OCI-LY3 (cell line): ENCODE results near the gene AQP1.

Experiments
- H2AFZ ChIP-seq: fragments of 200-600, 300-600 bp; shearing (Covaris generic); 2 replicates; pipeline ENCODE4 v1.6.0; 2014; ENCODE audit warnings: antibody characterized with exemption, low read depth, low read length
- H3K27ac ChIP-seq: fragments of 200-600, 300-600 bp; sonication (generic); 2 replicates; pipeline ENCODE4 v1.5.1; 2014; ENCODE audit warnings: mild to moderate bottlenecking, low read length, moderate library complexity, mixed read lengths
- H3K27me3 ChIP-seq: fragments of 200-600, 300-600 bp; sonication (generic); 2 replicates; pipeline ENCODE4 v1.6.1; 2014; ENCODE audit warnings: low read depth, low read length, mixed read lengths
- H3K36me3 ChIP-seq: fragments of 200-600, 300-600 bp; sonication (generic); replicated peaks from 2 replicates; pipeline ENCODE3; 2014; ENCODE audit warnings: low read depth, low read length, mixed read lengths
- H3K4me1 ChIP-seq: fragments of 300-600, 200-600 bp; sonication (generic); 2 replicates; pipeline ENCODE4 v1.6.1; 2014; ENCODE audit warnings: low read length, mixed read lengths
- H3K4me2 ChIP-seq: fragments of 200-600, 300-600 bp; sonication (generic); 2 replicates; pipeline ENCODE4 v1.6.1; 2014; ENCODE audit warnings: low read length, mixed read lengths
- H3K4me3 ChIP-seq: fragments of 300-600, 200-600 bp; sonication (generic); 2 replicates; pipeline ENCODE4 v1.5.1; 2014; ENCODE audit warnings: antibody characterized with exemption, mild to moderate bottlenecking, low read length, moderate library complexity
- H3K79me2 ChIP-seq: fragments of 300-600, 200-600 bp; shearing (Covaris generic); 2 replicates; pipeline ENCODE4 v1.6.1; 2014; ENCODE audit warnings: mild to moderate bottlenecking, low read length, mixed read lengths
- H3K9ac ChIP-seq: fragments of 300-600, 200-600 bp; shearing (Covaris generic); 2 replicates; pipeline ENCODE4 v1.6.0; 2014; ENCODE audit warnings: mild to moderate bottlenecking, low read length, moderate library complexity
- H3K9me3 ChIP-seq: fragments of 200-600, 300-600 bp; shearing (Covaris generic); 2 replicates; pipeline ENCODE4 v1.6.1; 2014; ENCODE audit warnings: low read length, mixed read lengths; ENCODE audit not compliant: insufficient read depth
- H4K20me1 ChIP-seq: fragments of 200-600, 300-600 bp; sonication (generic); 2 replicates; pipeline ENCODE4 v1.6.1; 2016; ENCODE audit warnings: low read length, mixed read lengths; ENCODE audit not compliant: insufficient read depth
- EZH2phosphoT487 ChIP-seq: fragments of 200-600 bp; shearing (Covaris generic); IDR thresholded peaks from 2 replicates; pipeline ENCODE4 v1.6.1; 2018; ENCODE audit warnings: antibody characterized with exemption, mixed run types, low read depth
- TF ChIP-seq, protein P1 (sequence below): fragments of 200-600, 300-600 bp; sonication (generic); IDR thresholded peaks from 2 replicates; pipeline ENCODE4 v1.5.1; 2014; ENCODE audit warnings: antibody characterized with exemption, low read length, low read depth

Gene AQP1

DNA sequence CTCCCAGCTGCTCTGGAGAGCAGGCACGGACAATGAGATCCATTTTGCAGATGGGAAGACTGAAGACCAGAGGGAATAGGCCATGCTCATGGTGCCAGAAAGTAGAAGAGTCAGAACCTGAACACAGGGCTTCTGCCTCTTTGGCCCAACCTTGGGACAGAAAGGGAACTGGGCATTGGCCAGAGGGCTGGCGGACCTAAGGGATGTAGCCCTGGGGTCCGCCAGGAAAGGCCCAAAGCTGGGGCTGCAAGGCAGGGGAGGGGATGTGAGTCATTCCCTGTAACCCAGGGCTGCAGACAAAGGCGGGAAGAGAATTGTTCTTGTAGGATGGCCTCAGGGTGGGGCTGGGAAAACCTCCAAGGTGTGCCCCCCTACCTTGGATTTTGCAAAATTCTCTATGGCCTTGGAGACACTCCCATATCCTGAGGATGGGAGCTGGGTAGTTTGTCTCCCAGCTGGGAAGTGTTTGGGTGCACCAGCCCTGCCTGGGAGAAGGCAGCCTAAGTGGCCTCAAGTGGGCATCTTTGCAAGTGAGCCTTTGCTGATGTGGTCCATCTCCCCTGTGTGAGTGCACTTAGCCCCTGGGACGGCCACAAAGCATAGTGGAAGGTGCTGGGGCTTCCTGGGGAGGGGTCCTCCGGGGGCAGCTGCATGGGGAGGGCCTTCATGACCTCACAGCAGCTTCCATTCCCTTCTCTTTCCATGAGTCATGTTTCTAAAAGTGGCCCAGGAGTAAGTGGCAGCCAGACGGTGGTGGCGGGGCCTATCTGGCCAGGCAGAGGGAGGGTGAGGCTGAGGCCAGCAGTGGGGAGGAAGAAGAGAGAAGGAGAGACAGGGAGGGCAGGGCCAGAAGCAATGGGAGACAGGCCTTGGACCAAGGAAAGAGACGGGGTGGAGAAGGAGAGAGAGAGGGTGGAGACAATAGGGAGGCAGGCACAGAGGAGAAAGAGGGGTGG is 9.2 kb downstream of the AQP1 start:
- no peaks in the 10 kb centered on the region for H3K27me3 ChIP-seq
- no peaks in the 10 kb centered on the region for H3K9me3 ChIP-seq
- no peaks in the 10 kb centered on the region for H3K79me2 ChIP-seq
- no peak overlapping the region for H3K9ac ChIP-seq
- no peaks in the 10 kb centered on the region for H4K20me1 ChIP-seq
- no peak overlapping the region for H3K4me2 ChIP-seq
- H3K4me3 ChIP-seq = no peak overlapping the region
- no peaks in the 10 kb centered on the region for H3K36me3 ChIP-seq
- H3K4me1 ChIP-seq = no peaks in the 10 kb centered on the region
- no peak overlapping the region for H2AFZ ChIP-seq
- TF ChIP-seq EZH2phosphoT487 = no peak
- TF ChIP-seq, protein P1, sequence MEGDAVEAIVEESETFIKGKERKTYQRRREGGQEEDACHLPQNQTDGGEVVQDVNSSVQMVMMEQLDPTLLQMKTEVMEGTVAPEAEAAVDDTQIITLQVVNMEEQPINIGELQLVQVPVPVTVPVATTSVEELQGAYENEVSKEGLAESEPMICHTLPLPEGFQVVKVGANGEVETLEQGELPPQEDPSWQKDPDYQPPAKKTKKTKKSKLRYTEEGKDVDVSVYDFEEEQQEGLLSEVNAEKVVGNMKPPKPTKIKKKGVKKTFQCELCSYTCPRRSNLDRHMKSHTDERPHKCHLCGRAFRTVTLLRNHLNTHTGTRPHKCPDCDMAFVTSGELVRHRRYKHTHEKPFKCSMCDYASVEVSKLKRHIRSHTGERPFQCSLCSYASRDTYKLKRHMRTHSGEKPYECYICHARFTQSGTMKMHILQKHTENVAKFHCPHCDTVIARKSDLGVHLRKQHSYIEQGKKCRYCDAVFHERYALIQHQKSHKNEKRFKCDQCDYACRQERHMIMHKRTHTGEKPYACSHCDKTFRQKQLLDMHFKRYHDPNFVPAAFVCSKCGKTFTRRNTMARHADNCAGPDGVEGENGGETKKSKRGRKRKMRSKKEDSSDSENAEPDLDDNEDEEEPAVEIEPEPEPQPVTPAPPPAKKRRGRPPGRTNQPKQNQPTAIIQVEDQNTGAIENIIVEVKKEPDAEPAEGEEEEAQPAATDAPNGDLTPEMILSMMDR = no peak
- H3K27ac ChIP-seq = no peak overlapping the region

GRCh38 chr7:30921540-30922401 is 10.1 kb downstream of the AQP1 start:
- Histone ChIP-seq H3K4me3 (no peak overlapping the region), H3K27me3 (no peaks in the 10 kb centered on the region), H3K27ac (no peak overlapping the region), H3K79me2 (no peaks in the 10 kb centered on the region), H3K9me3 (no peaks in the 10 kb centered on the region), H3K9ac (no peak overlapping the region), H3K4me1 (no peaks in the 10 kb centered on the region), H3K36me3 (no peaks in the 10 kb centered on the region), H2AFZ (no peak overlapping the region), H4K20me1 (no peaks in the 10 kb centered on the region), H3K4me2 (no peak overlapping the region)
- TF ChIP-seq, protein P1 = no peak

DNA sequence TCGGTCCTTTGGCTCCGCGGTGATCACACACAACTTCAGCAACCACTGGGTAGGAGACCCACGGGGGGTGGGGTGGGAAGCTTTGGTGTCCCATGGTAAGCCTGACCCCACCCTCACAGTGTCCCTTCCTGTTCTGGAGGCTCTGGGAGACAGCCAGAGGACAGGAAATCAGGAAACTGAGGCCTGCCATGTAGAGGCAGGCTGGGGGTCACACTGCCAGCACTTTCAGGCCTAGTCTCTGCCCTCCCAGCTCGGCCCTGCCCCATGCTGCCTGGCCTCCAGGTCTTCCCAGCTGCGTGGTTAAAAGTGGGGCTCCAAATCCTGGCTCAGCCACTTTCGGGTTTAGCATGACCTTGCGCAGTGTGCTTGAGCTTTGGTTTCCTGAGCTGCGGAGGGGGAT is 10.9 kb downstream of the AQP1 start:
- Histone ChIP-seq H3K9ac (no peak overlapping the region), H4K20me1 (no peaks in the 10 kb centered on the region), H3K27ac (no peak overlapping the region), H3K36me3 (no peaks in the 10 kb centered on the region), H3K79me2 (no peaks in the 10 kb centered on the region), H3K4me1 (no peaks in the 10 kb centered on the region), H3K9me3 (no peaks in the 10 kb centered on the region), H3K4me2 (no peak overlapping the region), H3K27me3 (no peaks in the 10 kb centered on the region), H2AFZ (no peak overlapping the region), H3K4me3 (no peak overlapping the region)
- TF ChIP-seq EZH2phosphoT487 = no peak
- TF ChIP-seq, protein P1 = no peak
